Astrocyte (in vitro differentiated cells and primary cell): Measurements from ENCODE around the gene POTEF. TPM values are rescaled to one million over a fixed set of nuclear protein-coding genes. Genes with fewer than 3 reads are reported as not detected.
"Not testable (repeated sequence)": the region's sequence is repeated elsewhere in the genome, so short reads cannot be mapped to it uniquely, and the experiment has no call there.

Experiments used
- DNase-seq: peaks from one replicate; pipeline ENCODE4 v3.0.0-alpha.2; 2010; ENCODE audit warnings: low read depth
- FAIRE-seq: peaks from 2 replicates; lab custom pipeline; 2011; peaks lifted over from hg19 to GRCh38; lab: Jason Lieb, UNC
- H2AFZ ChIP-seq: 2 replicates; pipeline ENCODE4 v1.6.0; 2012; ENCODE audit warnings: low read depth, low read length, inconsistent platforms
- H3K27ac ChIP-seq: 2 replicates; pipeline ENCODE4 v1.5.1; 2011; ENCODE audit warnings: low read depth, low read length, inconsistent platforms
- H3K27me3 ChIP-seq: 2 replicates; pipeline ENCODE4 v1.6.0; 2011; ENCODE audit warnings: low read length, inconsistent platforms; ENCODE audit not compliant: insufficient read depth
- H3K36me3 ChIP-seq: 2 replicates; pipeline ENCODE4 v1.5.1; 2011; ENCODE audit warnings: low read length, inconsistent platforms; ENCODE audit not compliant: insufficient read depth
- H3K4me1 ChIP-seq: 2 replicates; pipeline ENCODE4 v1.5.1; 2011; ENCODE audit warnings: low read length, inconsistent platforms; ENCODE audit not compliant: insufficient read depth
- H3K4me2 ChIP-seq: 2 replicates; pipeline ENCODE4 v1.6.0; 2012; ENCODE audit warnings: low read length, inconsistent platforms
- H3K4me3 ChIP-seq: 2 replicates; pipeline ENCODE4 v1.5.1; 2011; ENCODE audit warnings: low read depth, mild to moderate bottlenecking, low read length, inconsistent platforms; ENCODE audit not compliant: insufficient read depth
- H3K79me2 ChIP-seq: 2 replicates; pipeline ENCODE4 v1.6.0; 2012; ENCODE audit warnings: mild to moderate bottlenecking, low read length, inconsistent platforms; ENCODE audit not compliant: insufficient read depth
- H3K9ac ChIP-seq: 2 replicates; pipeline ENCODE4 v1.6.0; 2012; ENCODE audit warnings: mild to moderate bottlenecking, low read length, inconsistent platforms
- H3K9me3 ChIP-seq: 2 replicates; pipeline ENCODE4 v1.5.1; 2012; ENCODE audit warnings: low read depth, mild to moderate bottlenecking, low read length, inconsistent platforms; ENCODE audit not compliant: insufficient read depth
- H4K20me1 ChIP-seq: 2 replicates; pipeline ENCODE4 v1.6.0; 2012; ENCODE audit warnings: low read length, inconsistent platforms; ENCODE audit not compliant: insufficient read depth
- H3K27ac Mint-ChIP-seq: one replicate; pipeline ENCODE4 v1.8.0; 2021; ENCODE audit warnings: mild to moderate bottlenecking, mixed read lengths; ENCODE audit not compliant: unreplicated experiment
- H3K27me3 Mint-ChIP-seq: one replicate; pipeline ENCODE4 v1.8.0; 2021; ENCODE audit warnings: low read depth, mixed read lengths; ENCODE audit not compliant: unreplicated experiment
- H3K36me3 Mint-ChIP-seq: one replicate; pipeline ENCODE4 v1.8.0; 2021; ENCODE audit warnings: low read depth, mixed read lengths; ENCODE audit not compliant: unreplicated experiment
- H3K4me1 Mint-ChIP-seq: one replicate; pipeline ENCODE4 v1.8.0; 2021; ENCODE audit warnings: low read depth, mixed read lengths; ENCODE audit not compliant: unreplicated experiment
- H3K4me3 Mint-ChIP-seq: one replicate; pipeline ENCODE4 v1.8.0; 2021; ENCODE audit warnings: mild to moderate bottlenecking, moderate library complexity, mixed read lengths; ENCODE audit not compliant: unreplicated experiment
- H3K9me3 Mint-ChIP-seq: one replicate; pipeline ENCODE4 v1.8.0; 2021; ENCODE audit warnings: mild to moderate bottlenecking, mixed read lengths; ENCODE audit not compliant: unreplicated experiment
- EZH2 ChIP-seq: IDR thresholded peaks from 2 replicates; pipeline ENCODE4 v1.6.1; 2012; ENCODE audit warnings: mild to moderate bottlenecking, low read length, inconsistent platforms; ENCODE audit not compliant: insufficient read depth
- total RNA-seq: library from RNA; stranded (reverse); gene quantifications from 2 replicates; pipeline ENCODE4 v1.2.1, GENCODE V29; 2021
- TF ChIP-seq, protein P1 (sequence below): IDR thresholded peaks from 2 replicates; pipeline ENCODE4 v1.5.1; 2011; ENCODE audit warnings: low read depth, mild to moderate bottlenecking, inconsistent platforms, low read length, moderate library complexity; ENCODE audit not compliant: insufficient read depth

Gene POTEF
- total RNA-seq, 1 donor from 2014 or later = 2.3 TPM

DNA sequence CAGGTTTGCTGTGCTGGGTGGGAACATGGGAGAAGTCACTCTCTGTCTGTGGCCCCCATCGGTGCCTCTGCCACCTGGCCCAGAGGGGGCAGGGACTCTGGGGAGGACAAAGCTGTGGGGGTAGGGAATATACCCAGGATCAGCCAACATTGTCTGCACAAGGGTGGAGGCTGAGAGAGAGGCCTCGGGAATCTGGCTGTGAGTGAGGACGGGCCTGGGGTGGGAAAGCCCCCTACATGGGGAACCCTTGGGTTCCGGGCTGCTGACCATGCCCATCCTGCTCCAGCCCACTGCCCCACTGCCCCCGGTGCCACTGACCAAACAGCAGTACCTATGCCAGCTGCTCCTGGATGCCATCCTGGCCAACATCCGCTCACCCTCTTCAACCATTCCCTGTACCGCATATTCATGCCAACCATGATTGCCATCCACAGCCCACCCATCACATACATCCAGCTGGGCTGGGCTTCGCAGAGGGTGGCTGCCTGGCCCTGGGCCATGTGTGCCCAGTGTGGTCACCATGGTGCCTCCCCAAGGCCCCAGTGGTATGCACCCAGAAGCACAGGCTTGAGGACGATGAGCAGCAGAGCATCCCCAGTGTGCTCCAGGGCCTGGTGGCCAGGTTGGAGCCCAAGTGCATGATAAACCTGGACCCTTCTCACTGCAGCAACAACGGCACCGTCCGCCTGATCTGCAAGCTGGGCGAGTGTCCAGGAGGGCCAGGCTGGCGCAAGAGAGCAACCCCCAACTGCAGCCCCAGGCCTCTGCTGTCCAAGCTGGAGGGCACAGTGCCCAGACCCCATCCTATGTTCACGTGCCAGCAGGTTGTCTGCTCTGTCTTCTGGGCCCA, 6.9 kb upstream of the POTEF start:
- Mint-ChIP-seq H3K4me3 (no peak overlapping the region), H3K27me3 (no peaks in the 10 kb centered on the region), H3K4me1 (no peaks in the 10 kb centered on the region), H3K9me3 (no peaks in the 10 kb centered on the region), H3K36me3 (no peaks in the 10 kb centered on the region), H3K27ac (no peak overlapping the region)
- Histone ChIP-seq H3K4me3 (no peak overlapping the region), H3K27ac (no peak overlapping the region), H3K79me2 (no peaks in the 10 kb centered on the region), H4K20me1 (no peaks in the 10 kb centered on the region), H3K4me2 (no peak overlapping the region), H3K9ac (no peak overlapping the region), H3K4me1 (no peaks in the 10 kb centered on the region), H3K9me3 (no peaks in the 10 kb centered on the region), H3K27me3 (no peaks in the 10 kb centered on the region), H2AFZ (no peak overlapping the region), H3K36me3 (no peaks in the 10 kb centered on the region)
- no peak for DNase-seq
- TF ChIP-seq, protein P1, sequence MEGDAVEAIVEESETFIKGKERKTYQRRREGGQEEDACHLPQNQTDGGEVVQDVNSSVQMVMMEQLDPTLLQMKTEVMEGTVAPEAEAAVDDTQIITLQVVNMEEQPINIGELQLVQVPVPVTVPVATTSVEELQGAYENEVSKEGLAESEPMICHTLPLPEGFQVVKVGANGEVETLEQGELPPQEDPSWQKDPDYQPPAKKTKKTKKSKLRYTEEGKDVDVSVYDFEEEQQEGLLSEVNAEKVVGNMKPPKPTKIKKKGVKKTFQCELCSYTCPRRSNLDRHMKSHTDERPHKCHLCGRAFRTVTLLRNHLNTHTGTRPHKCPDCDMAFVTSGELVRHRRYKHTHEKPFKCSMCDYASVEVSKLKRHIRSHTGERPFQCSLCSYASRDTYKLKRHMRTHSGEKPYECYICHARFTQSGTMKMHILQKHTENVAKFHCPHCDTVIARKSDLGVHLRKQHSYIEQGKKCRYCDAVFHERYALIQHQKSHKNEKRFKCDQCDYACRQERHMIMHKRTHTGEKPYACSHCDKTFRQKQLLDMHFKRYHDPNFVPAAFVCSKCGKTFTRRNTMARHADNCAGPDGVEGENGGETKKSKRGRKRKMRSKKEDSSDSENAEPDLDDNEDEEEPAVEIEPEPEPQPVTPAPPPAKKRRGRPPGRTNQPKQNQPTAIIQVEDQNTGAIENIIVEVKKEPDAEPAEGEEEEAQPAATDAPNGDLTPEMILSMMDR = no peak
- no peak for TF ChIP-seq EZH2
- FAIRE-seq = no peak

DNA sequence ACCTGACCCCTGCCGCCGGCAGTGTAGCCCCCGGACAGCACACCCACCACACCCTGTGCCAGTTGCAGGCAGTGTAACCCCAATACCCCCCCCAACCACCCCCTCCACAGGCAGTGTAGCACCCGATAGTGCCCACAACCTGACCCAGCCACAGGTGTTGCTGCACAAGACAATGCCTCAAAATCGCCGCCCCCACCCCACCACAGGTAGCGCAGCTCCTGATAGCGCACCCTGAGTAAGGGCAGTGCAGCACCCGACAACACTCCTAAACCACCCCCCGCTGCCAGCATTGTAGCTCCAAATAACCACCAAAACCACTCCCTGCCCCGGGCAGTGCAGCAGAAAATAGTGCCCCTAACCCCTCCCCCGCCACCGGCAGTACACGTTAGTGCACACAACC, 558 bp downstream of the POTEF start:
- H3K9me3 Mint-ChIP-seq, H2AFZ ChIP-seq, H3K79me2 ChIP-seq, H3K4me3 ChIP-seq, FAIRE-seq, H3K4me2 ChIP-seq, H3K27ac Mint-ChIP-seq, H3K27ac ChIP-seq, DNase-seq, H3K36me3 Mint-ChIP-seq, H3K27me3 ChIP-seq, H3K9me3 ChIP-seq, H3K9ac ChIP-seq, H3K36me3 ChIP-seq, H3K4me1 ChIP-seq, H4K20me1 ChIP-seq, H3K27me3 Mint-ChIP-seq, H3K4me1 Mint-ChIP-seq: not testable (repeated sequence)
- H3K4me3 Mint-ChIP-seq = peak overlapping the region; percentile 67

DNA sequence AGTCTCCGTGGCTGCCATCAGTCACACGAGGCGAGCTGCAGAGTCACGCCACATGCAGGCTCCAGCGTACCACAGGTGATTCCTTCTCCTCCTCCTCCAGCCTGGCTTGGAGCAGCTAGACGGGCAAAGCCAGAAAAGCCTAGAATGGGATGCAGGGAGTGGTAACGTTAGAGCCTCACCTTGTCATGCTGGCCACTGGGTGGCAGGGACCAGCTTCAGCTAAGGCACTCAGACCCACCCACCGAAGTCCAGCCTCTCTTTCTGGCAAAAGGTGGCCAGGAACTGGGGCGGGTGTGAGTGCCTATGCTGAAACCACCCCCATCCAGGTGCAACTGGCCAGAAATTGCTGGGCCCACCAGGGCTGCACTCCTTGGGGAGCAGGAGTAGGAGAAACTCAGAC, 1.3 kb downstream of the POTEF start:
- H3K4me2 ChIP-seq, FAIRE-seq, H3K27me3 ChIP-seq, H3K36me3 ChIP-seq, H3K27ac Mint-ChIP-seq, H3K9me3 ChIP-seq, H3K4me3 ChIP-seq, H2AFZ ChIP-seq, H3K9me3 Mint-ChIP-seq, H3K9ac ChIP-seq, H4K20me1 ChIP-seq, H3K4me1 ChIP-seq, DNase-seq, H3K27me3 Mint-ChIP-seq, H3K79me2 ChIP-seq, H3K27ac ChIP-seq, H3K36me3 Mint-ChIP-seq, H3K4me1 Mint-ChIP-seq: not testable (repeated sequence)
- peak overlapping the region; percentile 67 for H3K4me3 Mint-ChIP-seq

DNA sequence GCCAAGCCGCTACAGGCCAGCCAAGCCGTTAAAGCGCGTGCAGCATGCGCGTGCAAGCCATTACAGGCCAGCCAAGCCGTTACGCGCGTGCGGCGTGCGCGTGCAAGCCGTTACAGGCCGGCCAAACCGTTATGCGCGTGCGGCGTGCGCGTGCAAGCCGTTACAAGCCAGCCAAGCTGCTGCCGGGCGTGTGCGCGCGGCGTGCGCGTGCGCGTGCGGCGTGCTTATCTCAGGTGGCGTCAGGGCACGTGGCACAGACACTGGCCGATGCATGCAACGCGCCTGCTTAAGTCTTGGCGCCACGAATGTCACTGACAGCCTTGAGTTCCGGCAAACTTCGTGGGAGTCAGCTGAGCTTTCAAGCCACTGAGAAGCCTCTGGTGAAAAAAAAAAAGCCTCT, 8.1 kb downstream of the POTEF start:
- not testable (repeated sequence) for H3K79me2 ChIP-seq, H3K4me2 ChIP-seq, H3K36me3 Mint-ChIP-seq, FAIRE-seq, H3K9ac ChIP-seq, H3K4me3 ChIP-seq, H3K4me3 Mint-ChIP-seq, H3K9me3 Mint-ChIP-seq, H3K4me1 ChIP-seq, H4K20me1 ChIP-seq, H3K27ac Mint-ChIP-seq, H3K27me3 ChIP-seq, H3K27ac ChIP-seq, H3K27me3 Mint-ChIP-seq, H3K36me3 ChIP-seq, H3K9me3 ChIP-seq, DNase-seq, H2AFZ ChIP-seq, H3K4me1 Mint-ChIP-seq

DNA sequence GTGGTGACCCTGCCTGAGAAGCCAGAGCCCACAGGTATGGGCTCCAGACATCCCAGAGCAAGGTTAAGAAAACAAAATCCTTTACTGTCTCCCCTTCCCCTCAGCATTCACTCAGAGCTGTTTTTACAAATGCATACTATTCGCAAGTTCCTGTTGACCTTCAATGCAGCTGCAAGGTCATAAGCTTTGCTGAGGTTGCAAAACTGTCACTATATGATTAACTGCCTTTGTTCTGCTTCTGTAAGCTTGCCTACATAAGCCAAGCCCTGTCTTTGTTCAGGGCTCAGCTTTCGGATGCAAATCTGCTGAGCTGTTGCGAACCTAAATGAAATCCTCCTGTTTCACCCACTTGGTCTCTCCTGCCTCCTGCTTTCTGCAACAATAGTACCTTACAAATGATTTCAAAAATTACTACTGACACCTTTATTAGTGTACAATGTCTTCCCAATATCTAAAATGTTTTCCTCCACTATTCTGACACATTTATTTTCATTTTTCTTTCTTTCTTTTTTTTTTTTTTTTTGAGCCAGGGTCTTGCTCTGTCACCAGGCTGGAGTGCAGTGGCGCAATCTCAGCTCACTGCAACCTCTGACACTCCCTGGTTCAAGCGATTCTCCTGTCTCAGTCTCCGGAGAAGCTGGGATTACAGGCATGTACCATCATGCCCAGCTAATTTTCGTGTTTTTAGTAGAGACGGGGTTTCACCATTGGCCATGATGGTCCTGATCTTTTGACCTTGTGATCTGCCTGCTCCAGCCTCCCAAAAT, 26.2 kb downstream of the POTEF start:
- not testable (repeated sequence) for H4K20me1 ChIP-seq, FAIRE-seq, H3K4me2 ChIP-seq, H3K27me3 ChIP-seq, H3K27ac ChIP-seq, H3K9me3 ChIP-seq, H3K36me3 Mint-ChIP-seq, H3K36me3 ChIP-seq, H3K4me1 ChIP-seq, H3K27ac Mint-ChIP-seq, H3K9ac ChIP-seq, H3K9me3 Mint-ChIP-seq, H2AFZ ChIP-seq, H3K27me3 Mint-ChIP-seq, H3K79me2 ChIP-seq, H3K4me3 Mint-ChIP-seq, H3K4me3 ChIP-seq, DNase-seq, H3K4me1 Mint-ChIP-seq
